Sigmoid colon (tissue), 3 donors: ENCODE measurements around the gene PPEF2.

ENCODE experiments used
- CTCF ChIP-seq, 4 experiments: fragments of 450-650 bp in 3 of 4; fragments of 200-600 bp in 1 of 4; IDR thresholded peaks; one replicate each; pipeline ENCODE4 v1.5.1; 2016 to 2019; ENCODE audit warnings: antibody characterized with exemption in 4 of 4, mild to moderate bottlenecking in 3 of 4, moderate library complexity in 2 of 4
- POLR2A ChIP-seq, 2 donors: fragments of 450-650 bp; IDR thresholded peaks; one replicate each; pipeline ENCODE4 v1.6.1; 2016; ENCODE audit warnings: antibody characterized with exemption in 2 of 2, mild to moderate bottlenecking in 2 of 2, moderate library complexity in 2 of 2

- TF ChIP-seq CTCF (IDR thresholded peaks at IDR 0.05) (no peak), POLR2A (IDR thresholded peaks at IDR 0.05) (no peak)
Measured at GRCh38 chr4:75892508-75892907, 9.7 kb downstream of the PPEF2 start.
